Hematopoietic multipotent progenitor cell treated with erythropoietin and hydrocortisone succinate and interleukin-3 and kit ligand, for 17 days (in vitro differentiated cells): ENCODE results near the gene NBPF12.
"Not testable (repeated sequence)": the region's sequence is repeated elsewhere in the genome, so short reads cannot be mapped to it uniquely, and the experiment has no call there.

Experiments
- DNase-seq: peaks from one replicate; pipeline ENCODE4 v3.0.0-alpha.2; 2015; ENCODE audit warnings: low spot score

NBPF12 gene

DNA sequence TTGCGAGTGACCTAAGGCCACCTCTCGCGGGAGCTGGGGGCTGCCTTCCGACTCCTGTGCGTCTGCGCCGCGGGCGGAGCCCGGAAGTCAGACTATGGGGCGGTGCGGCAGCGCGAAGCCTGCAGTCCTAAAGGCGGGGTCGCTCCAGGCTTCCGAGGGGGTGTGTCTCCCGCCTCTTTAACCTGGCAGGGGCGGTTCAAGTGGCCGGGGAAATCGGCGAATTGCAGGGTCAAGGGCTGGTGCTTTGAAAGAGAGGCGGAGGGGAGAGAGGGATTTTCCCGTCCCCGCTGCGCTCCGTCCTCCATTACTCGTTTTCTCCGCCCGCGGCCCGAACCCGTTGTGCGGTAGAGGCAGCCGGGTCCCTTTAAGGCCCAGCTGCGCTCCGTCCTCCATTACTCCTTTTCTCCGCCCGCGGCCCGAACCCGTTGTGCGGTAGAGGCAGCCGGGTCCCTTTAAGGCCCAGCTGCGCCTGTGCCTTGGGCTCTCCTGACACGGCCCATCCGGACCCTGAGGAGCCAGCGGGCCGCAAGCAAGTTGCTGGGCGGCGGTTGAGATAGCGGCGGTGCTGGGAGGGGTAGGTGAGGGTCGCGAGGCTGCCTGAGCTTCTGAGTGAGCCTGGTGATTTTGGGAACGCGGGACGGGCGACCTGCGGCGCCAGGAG, at the start of gene NBPF12:
NBPF12 (plus strand) TSS at position 83 of the 661 bp plus-strand sequence. CDS start 21,820 bp downstream, outside the sequence.
- DNase-seq = peak; percentile 63

GRCh38 chr1:146891355-146891754, 46.8 kb upstream of the NBPF12 start:
- DNase-seq = not testable (repeated sequence)

DNA sequence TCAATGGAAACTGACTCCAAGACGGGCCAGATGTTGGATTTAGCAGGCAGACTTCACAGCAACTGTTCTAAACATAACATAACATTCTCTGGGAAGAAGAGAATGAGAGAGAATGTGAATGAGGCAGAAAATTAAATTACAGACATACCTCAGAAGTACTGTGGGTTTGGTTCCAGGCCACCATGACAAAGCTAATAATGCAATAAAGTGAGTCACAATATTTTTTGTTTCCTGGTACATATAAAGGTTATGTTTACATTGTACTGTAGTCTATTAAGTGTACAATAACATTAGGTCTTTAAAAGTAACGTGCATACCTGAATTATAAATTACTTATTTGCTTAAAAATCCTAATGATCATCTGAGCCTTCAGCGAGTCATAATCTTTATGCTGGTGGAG, 45.8 kb upstream of the NBPF12 start:
- DNase-seq = not testable (repeated sequence)

GRCh38 chr1:146907565-146908261, 30.4 kb upstream of the NBPF12 start:
- not testable (repeated sequence) for DNase-seq

- DNase-seq = not testable (repeated sequence)
Measured at GRCh38 chr1:146912975-146913374, 25.1 kb upstream of the NBPF12 start.

DNA sequence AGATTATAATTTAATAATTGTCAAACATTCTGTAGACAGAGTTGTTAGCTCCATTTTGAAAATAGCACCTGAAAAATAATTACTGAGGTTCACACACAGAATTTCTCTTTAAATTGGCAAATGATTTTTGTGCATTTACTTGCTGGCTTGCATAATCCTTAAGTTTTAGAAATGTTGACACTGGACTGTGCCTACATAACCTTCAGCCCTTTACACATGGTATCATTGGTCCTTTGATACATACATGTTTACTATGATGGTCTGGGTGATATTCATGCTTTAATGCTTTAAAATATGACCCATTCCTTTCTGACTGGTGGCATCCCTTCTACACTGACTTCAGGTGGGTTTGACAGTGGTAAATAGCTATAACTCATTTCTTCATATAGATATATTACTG, 17.3 kb upstream of the NBPF12 start:
- DNase-seq = not testable (repeated sequence)

DNA sequence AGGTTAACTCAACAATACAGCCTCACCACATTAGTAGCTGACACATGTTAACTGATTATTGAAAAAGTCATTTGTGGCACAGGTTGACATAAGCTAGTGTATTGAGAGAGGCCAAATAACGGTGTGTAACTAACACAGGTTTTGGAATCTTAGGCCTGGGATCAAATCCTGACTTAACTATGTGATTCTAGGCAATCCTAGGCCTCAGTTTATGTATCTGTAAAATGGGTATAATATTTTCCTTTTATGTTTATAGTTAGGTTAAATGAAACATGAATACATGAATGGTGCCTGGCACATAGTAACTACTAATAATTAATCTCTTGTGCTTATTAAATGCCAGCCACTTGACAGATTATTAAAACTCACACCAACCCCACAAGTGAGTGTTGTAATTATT, 15.5 kb upstream of the NBPF12 start:
- DNase-seq = not testable (repeated sequence)

- not testable (repeated sequence) for DNase-seq
Measured at GRCh38 chr1:146924106-146924505, 14.0 kb upstream of the NBPF12 start.

- DNase-seq = not testable (repeated sequence)
Measured at GRCh38 chr1:146926413-146926812, 11.7 kb upstream of the NBPF12 start.

GRCh38 chr1:146930225-146930624, 7.9 kb upstream of the NBPF12 start:
- DNase-seq = not testable (repeated sequence)

DNA sequence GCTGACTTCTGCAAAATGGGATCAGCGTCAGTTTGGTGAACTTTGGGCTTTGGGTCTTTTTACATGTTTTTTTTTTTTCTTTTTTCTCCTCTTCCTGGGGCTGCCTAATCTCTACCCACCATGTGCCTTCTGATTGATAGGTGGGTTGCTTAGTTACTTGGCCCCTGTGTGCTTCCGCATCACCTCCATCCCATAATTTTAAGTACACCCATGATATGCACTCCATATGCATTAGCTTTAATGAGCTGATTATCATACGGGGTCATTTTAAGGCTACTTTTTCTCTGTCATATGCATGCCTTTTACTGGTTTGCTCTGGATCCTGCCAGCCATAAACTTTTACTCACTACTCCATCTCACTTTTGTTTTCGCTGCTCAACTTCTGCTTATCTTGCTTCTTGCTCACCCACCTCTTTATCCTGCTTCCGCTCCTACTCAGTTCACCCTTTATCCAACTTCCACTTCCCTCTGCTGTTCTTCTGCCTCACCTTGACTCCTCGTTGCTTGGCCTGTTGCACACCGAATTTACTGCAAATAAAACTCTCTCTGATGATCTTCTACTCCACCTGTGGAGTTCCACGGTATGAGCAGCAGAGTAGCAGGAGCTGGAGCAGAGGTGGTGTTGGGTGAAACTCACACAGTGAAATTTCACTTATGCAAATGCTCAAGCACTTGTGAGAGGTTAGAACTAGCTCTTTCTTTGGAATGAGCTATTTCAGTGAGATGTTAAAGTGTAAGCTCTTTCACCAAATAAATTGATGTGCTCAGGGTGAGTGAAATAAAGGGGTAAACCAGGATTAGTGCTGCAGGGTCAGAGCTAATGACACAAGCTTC, 3.5 kb upstream of the NBPF12 start:
- peak; percentile 23 for DNase-seq

GRCh38 chr1:146937462-146937861, 662 bp upstream of the NBPF12 start:
- not testable (repeated sequence) for DNase-seq

GRCh38 chr1:146938927-146939786, 1.0 kb downstream of the NBPF12 start:
- DNase-seq = peak; percentile 7

DNA sequence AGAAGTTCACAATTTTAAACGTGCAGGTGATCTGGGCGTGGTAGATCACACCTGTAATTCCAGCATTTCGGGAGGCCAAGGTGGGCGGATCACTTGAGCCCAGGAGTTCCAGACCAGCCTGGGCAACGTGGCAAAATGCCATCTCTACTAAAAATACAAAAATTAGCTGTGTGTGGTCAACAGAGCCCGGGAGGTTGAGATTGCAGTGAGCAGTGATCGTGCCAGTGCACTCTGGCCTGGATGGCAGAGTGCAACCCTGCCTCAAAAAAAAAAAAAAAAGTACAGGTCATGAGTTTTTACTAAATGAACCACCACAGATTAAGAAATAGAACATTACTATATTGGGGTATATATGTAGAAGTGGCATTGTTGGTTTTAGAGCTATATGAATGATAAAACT, 2.2 kb downstream of the NBPF12 start:
- not testable (repeated sequence) for DNase-seq

DNA sequence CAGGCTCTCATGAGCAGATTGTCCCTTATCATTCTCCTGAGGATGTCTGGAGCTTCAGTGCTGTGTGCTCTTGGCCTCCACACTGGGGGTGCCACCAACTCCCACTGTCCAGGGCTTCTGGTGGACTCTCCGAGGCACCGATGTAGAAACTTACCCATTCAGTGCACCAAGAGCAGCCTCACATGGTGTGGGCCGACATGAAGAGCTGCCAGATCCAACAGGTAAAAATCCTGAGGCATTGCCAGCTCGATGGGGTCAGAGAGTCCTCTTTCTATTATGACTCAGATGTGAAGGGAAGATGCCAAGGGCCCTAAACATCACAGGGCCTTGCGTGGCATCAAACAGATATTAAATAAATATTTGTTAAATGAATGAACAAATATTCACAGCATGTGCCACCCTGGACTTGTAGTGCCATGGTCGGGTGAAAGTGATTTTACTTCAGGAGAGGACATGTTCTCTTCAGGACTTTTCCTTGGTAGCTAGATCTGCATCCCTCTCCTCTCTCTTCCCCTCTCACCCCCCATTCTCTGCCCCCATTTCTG, 5.3 kb downstream of the NBPF12 start:
- DNase-seq = not testable (repeated sequence)

- not testable (repeated sequence) for DNase-seq
Measured at GRCh38 chr1:146948127-146948526, 10.0 kb downstream of the NBPF12 start.

DNA sequence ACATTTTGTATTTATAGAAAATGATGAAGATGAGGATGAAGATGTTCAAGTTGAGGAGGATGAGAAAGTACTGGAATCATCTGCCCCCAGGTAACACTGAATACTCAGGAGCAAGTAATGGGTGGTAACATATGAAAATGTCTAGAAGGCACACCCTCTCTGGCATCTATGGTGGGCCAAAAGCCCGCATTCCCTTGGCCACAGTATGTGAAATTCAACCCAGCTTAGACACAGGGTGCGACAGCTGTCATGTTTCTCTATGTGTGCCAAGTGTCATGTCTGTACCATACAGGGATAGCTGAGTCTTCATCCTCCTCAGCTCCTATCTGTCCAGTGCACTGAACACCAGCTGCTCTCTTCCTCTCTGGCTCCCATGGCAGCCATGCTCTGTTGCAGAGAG, 26.2 kb downstream of the NBPF12 start:
- DNase-seq = not testable (repeated sequence)

DNA sequence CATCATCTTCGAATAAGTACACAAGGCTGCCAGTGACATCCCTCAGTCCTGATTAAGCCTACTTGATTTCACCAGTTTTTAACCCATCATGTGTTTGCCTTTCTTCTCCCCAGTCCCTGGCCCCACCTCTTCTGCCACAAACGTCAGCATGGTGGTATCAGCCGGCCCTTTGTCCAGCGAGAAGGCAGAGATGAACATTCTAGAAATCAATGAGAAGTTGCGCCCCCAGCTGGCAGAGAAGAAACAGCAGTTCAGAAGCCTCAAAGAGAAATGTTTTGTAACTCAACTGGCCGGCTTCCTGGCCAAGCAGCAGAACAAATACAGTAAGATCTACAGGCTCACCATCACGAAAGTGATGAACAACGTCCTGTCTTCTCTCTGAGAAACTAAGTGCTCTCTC, 28.2 kb downstream of the NBPF12 start:
- not testable (repeated sequence) for DNase-seq

DNA sequence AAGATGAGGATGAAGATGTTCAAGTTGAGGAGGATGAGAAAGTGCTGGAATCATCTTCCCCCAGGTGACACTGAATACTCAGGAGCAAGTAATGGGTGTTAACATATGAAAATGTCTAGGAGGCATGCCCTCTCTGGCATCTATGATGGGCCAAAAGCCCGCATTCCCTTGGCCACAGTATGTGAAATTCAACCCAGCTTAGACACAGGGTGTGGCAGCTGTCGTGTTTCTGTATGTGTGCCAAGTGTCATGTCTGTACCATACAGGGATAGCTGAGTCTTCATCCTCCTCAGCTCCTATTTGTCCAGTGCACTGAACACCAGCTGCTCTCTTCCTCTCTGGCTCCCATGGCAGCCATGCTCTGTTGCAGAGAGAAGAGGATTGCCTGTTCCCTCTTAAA, 32.5 kb downstream of the NBPF12 start:
- not testable (repeated sequence) for DNase-seq

GRCh38 chr1:146972681-146973080, 34.6 kb downstream of the NBPF12 start:
- DNase-seq = not testable (repeated sequence)

DNA sequence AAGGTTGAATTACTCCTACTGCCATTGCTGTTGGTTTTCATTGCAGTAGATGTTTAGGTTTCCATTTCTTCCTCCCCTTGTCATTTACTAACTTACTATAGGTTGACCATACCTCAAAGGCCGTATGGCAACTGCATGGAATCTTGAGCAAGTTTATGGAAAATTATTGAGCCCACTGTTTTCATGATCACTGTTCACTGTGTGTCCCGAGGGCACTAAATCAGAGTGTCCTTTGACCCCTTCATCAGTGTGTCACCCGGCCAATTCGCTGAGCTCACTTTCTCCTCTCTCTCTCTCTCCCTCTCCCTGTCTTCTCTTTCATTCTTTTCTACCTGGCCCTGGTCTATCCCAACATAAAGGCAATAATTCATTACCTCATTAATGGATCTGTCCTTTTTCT, 47.7 kb downstream of the NBPF12 start:
- DNase-seq = not testable (repeated sequence)
